GM18861 (cell line): ENCODE measurements around the gene KCNH3.
"Not testable (repeated sequence)": the region's sequence is repeated elsewhere in the genome, so short reads cannot be mapped to it uniquely, and the experiment has no call there.

ENCODE experiments used
- ATAC-seq: cut with Tn5 transposase; IDR thresholded peaks from one replicate; pipeline ENCODE4 v1.9.1; 2021; ENCODE audit not compliant: unreplicated experiment

The KCNH3 gene, protein sequence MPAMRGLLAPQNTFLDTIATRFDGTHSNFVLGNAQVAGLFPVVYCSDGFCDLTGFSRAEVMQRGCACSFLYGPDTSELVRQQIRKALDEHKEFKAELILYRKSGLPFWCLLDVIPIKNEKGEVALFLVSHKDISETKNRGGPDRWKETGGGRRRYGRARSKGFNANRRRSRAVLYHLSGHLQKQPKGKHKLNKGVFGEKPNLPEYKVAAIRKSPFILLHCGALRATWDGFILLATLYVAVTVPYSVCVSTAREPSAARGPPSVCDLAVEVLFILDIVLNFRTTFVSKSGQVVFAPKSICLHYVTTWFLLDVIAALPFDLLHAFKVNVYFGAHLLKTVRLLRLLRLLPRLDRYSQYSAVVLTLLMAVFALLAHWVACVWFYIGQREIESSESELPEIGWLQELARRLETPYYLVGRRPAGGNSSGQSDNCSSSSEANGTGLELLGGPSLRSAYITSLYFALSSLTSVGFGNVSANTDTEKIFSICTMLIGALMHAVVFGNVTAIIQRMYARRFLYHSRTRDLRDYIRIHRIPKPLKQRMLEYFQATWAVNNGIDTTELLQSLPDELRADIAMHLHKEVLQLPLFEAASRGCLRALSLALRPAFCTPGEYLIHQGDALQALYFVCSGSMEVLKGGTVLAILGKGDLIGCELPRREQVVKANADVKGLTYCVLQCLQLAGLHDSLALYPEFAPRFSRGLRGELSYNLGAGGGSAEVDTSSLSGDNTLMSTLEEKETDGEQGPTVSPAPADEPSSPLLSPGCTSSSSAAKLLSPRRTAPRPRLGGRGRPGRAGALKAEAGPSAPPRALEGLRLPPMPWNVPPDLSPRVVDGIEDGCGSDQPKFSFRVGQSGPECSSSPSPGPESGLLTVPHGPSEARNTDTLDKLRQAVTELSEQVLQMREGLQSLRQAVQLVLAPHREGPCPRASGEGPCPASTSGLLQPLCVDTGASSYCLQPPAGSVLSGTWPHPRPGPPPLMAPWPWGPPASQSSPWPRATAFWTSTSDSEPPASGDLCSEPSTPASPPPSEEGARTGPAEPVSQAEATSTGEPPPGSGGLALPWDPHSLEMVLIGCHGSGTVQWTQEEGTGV

DNA sequence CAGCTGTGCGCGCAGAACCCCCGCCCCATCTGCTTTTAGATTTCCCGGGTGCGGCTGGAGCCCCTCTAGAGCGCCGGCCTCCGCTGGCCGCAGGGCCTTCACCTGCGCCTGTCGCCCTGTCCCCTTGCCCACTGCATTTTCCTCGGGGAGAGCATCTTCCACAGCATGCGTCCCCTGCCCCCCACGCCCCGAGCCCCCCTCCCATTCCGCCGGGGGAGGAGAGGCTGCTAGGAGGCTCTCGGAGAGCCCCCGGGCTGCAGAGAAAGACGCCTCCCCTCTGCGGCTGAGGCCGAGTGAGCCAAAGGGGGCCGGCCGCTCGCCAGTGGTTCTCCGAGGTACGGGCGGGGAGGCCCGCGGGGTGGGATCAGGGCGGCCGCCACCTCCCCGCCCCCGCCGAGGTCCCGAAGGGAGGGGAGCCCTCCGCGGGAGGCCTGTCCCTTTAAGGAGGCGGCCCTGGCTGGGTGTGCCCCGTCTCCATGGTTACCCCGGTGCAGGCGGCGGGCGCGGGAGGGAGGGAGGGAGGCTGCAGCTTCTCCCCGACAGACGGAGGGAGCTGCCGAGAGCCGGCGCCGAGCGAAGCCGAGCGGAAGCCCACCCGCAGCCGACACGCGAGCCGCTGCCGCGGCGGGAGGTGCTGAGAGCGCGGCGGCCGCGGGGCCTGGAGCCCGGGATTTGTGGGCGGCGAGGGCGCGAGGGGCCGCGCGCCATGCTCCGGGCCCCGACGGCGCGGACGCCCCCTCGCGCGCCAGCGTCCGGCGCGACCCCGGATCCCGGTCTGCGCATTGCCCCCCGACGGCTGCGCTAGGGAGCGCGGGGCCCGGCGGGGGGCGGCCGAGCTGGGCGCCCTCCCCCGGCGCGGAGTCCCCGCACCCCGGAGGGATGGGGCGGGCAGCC is at the start of gene KCNH3:
TSS of gene KCNH3 (plus strand) at position 521 of the 894 bp plus-strand sequence. CDS start 387 bp downstream, outside the sequence.
- no peak for ATAC-seq

DNA sequence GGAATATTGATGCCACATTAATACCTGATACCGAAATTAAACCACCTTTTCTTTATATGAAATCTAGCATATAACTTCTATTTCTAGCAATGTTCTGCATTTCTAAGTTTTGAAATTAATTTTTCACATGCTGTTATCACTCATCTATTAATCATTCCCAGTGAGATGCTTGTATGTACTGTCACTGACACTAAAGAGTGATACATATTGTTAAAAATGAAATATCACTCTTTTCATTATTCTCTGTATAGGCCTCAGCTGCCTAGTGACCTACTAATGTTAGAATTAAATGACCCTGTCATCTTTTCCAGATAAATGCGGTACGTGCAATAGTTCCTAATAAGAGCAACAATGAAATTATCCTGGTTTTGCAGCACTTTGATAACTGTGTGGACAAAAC is 49.7 kb upstream of the KCNH3 start:
- no peak for ATAC-seq

DNA sequence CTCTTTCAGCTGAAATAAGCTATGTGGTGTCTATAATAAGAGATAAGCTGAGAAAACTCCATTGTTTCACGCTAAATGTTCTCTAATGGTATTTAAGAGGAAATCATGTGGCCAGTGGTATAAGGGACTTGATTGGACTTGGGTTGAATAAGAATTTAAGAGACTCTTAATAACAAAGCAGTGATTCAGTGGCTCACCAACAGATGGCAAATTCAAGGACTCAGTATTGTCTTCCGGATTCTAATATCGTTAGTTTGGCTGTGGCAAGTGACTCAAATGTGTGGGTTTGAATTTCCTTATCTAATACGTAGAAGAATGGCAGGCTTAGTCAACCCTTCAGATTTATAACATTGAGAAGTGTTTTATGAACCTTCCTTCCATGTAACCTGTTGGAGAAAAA is 49.1 kb upstream of the KCNH3 start:
- ATAC-seq, result no peak

DNA sequence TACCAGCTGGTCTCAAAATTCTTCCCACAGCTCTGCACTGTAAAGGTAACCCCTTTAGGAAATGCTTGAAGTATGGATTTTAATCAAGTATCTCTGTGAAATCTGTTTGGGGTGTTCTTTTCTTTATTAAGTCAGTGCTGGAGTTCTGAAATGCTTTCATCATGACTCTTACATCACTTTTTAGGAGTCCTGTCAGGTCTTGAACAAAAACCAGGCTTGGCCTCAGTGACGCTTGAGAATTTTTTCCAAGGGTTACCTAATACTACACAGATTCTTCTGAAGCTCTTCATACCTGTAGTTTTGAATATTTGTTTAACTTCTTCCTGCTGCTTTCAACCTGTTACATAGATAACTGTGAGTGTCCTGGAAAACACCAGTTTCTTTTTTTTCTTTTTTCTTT is 47.0 kb upstream of the KCNH3 start:
- no peak for ATAC-seq

DNA sequence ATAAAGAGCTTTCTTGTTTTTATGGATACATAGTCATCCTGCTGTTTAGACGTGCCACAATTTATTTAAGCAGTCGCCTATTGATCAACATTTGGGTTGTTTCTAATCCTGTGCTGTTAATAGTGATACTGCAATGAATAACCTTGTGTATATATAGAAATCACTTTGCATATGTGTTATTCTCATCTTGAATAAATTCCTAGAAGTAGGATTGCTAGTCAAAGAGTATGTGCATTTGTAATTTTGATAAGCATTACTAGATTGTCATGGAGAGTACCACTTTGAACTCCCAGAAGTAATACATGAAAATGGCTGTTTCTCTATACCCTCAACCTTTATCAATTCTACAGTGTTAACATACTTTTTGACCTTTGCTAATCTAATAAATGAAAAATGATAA is 44.9 kb upstream of the KCNH3 start:
- ATAC-seq, result no peak

DNA sequence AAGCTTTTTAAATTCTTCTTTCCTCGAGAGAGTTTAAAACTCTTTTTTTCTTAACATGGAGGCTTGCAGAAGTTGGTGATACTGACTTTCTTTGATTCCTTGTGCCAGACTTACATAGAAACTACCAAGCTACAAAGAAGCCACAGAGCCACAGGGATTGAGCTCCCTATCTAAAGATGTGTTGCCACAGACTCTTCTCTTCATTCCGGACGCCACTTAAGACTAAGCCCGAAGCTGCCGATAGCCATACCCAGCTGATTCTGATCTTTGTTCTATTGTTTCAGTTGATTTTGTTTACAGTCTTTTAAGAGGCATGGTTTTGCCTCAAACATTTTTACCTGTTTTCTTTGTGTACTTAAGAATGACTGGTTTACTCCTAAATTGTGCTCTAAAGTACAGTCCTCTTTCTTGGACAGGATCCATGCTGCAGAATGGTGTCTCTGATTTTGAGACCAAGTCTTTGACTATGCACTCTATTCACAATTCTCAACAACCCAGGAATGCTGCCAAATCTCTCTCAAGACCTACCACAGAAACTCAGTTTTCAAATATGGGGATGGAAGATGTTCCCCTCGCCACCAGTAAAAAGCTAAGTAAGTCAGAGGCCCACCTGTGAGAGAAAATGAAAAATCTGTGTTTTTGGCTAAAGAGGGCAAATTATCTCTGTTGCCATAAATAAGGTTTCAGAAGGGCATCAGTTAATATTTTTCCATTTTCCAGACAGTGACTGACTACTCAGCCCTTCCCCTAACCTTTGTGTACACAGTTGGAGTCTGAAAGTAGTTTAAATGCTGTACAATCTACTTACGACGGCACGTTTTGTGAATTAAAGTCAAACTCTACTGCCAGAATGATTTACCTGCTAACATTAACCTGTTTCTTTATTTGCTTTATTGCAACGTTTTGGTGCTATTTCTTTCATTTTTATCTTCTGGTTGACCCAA is 42.1 kb upstream of the KCNH3 start:
- no peak for ATAC-seq

DNA sequence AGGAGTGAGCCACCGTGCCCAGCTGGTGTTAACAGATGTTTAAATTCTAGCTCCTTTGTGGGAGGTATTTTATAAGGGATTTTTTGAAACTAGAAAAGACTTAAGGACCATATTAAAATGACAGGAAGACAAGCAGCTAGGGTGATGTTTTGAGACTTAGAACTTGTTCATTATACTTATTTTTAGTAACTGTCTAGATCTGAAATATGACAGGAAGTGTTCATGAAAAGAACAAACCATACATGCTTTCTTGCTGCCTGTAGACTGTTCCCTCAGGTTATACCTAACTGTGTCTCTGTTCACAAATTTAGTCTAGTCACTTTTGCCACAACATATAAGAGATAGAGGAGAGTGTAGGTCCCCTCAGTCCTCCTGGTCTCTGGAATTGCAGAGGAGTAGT is 36.9 kb upstream of the KCNH3 start:
- no peak for ATAC-seq

DNA sequence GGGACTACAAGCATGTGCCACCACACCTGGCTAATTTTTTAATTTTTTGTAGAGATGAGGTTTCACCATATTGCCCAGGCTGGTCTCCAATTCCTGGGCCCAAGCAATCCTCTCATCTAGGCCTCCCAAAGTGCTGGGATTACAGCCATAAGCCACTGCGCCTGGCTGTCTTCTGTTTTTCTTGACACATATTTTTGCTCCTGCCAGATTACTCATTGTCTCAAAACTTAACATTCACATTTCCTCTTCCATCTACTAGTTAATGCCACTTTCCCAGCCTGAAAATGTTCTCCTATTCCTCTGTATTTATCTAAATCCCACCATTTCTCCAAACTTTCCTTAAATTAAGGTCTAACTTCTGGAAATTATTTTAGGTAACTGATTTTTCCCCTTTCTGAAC is 36.2 kb upstream of the KCNH3 start:
- no peak for ATAC-seq

DNA sequence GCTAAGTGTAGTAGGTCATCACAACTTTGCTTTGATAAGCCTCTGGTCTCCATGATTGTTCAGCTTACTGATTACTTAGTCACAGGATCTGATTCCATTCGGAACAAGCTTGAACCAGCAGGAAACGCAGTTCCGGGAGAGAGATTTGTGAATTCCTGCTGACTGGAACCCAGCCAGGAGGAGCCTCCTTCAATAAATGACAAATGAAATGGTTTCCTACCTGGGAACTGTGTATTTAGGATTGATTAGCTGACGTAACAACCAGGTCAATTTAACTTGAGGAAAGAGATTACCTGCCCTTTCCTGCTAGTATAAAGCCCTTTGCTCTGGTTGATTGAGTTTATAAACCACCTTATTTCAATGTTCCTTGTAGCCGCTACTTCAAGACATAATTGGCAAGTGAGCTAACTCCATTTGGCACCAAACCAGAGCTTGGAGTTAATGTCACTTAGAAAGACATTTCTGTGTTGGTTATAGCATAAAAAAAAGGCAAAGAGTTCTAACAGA is 35.1 kb upstream of the KCNH3 start:
- ATAC-seq, result no peak

DNA sequence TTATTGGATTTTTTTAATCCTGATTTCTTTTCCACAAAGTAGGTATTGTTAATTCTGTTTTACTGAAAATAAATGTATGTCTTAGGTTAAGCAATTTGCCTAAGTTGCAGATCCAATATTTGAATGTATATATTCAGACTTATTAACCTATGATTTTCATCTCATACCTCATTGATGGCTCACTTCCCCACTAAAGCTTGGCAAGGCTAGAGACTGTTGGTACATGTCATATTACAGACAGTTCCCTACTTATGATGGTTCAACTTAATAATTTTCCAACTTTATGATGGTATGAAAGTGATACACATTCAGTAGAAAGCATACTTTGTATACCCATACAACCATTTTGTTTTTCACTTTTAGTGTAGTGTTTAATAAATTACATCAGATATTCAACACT is 33.2 kb upstream of the KCNH3 start:
- ATAC-seq, result no peak

DNA sequence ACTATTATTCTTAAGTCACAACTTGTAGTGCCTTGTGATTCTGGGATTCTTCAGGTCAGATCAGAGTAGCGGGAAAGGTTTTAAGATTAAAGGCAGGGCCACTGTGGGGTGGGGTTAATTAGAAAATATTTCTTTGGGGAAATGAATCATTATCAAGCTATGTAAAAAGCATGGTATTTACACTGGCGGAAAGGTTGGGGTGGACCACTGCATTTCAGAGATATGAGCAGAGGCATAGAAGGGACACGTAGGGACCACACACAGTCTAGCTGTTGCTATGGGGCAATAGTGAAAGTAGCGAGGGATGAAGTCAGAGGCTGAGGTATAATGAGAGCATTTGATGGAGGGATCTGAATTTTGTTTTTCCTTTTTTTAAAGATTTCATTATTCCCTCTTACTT is 31.7 kb upstream of the KCNH3 start:
- no peak for ATAC-seq

DNA sequence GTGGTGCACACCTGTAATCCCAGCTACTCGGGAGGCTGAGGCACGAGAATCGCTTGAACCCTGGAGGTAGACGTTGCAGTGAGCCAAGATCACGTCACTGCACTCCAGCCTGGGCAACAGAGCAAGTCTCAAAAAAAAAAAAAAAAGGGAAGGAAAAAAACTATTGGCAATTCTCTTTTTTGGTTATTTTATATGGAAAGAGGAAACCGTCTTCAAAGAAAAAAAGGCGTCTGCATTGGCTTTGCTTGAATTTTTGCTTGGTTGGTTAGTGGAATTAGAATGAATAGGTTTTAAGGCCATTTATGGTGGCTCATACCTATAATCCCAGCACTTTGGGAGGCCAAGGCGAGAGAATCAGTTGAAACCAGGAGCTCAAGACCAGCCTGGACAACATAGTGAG is 29.1 kb upstream of the KCNH3 start:
- not testable (repeated sequence) for ATAC-seq

DNA sequence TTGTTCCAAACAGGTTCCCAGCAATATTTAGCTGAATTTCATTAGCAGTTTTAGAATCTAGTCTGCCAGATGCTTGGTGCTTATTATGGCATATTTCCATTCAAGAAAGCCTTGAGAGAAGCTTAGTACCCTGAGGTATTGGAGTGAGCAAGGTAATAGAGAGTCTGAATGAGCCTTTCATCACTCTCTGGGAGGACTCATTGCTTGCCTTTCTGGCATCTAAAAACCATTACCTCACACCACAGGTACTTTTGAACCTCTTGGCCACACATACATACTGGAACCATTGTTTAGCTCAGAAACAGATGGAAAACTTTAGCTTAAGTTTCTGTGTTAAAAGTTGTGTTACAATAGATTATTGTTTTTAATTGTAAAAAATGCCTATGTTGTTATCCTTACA is 27.4 kb upstream of the KCNH3 start:
- ATAC-seq, result no peak

DNA sequence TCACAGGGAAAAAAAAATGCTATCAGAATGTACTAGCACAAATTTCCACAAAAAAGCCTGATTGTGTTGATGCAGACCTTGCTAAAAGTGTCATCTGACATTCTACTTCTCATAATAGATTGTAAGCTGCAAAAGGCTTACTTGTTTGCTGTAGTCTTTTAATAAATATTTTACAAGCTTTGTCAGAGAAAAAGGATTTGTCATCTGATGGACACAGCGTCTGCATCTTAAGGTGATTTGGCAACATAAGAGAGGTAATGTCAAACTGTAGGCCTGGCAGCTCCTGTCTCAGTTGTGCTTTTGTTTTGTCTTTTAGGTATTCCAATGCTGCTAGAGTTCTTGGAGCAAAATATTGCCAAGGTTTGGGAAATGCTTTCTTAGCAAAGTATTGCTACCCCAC is 26.3 kb upstream of the KCNH3 start:
- no peak for ATAC-seq

DNA sequence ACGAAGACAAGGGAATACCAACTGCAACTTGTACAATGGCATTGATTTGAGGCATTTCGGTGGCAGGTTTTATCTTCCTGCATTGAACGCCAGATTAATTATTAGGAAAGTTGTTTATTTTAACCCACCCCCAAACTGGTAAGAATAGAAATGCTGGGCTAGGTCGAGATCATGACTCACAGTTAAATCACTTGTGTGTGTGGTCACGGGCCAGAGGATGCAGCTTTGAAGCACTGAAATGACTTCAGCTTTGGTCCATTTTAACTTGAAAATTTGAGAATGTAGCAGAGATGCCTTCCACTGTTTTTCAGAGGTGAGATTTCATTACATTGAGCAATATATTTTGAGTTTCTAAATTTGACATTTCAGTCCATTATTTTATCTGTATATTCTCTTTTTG is 23.6 kb upstream of the KCNH3 start:
- ATAC-seq, result no peak

DNA sequence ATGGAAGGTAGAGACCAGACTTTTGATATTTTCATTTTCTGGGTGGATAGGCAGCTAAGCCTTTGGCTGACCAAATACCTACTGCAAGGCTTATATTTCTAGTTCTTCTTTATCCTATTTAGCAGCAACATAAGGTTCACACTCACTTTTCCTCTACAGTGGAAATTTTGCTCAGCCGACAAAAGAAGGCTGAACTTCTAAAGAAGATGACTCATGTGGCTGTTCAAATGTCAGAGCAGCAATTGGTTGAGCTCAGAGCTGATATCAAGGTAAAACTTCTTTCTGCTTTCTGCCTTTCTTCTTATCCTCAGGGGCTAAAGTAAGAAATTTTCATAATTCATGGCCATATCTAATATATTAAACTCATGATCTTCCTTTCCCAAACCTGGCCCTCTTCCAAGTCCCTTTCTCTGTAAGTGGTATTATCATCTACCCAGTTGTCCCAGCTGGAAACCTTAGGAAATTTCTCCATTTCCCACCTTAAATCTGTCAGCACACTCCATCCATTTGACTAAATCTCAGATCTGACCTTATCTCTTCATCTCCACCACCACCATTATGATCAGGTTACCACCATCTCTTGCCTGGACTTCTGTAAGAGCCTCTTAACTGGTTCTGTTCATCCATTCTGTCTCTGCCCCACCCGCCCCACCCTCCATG is 19.8 kb upstream of the KCNH3 start:
- no peak for ATAC-seq

DNA sequence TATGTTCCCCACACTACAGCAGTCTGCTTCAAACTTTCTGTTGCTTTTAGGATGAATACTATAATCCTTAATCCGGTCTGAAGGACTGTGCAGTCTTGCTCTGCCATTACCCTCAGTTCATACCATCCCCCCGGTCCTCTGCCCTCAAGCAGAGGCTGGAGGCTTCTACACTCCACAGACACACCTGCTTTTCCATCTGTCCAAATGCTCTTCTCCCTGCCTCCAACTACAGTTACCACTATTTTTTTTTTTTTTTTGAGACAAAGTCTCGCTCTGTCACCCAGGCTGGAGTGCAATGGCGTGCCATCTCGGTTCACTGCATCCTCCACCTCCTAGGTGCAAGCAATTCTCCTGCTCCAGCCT is 19.3 kb upstream of the KCNH3 start:
- ATAC-seq, result no peak

DNA sequence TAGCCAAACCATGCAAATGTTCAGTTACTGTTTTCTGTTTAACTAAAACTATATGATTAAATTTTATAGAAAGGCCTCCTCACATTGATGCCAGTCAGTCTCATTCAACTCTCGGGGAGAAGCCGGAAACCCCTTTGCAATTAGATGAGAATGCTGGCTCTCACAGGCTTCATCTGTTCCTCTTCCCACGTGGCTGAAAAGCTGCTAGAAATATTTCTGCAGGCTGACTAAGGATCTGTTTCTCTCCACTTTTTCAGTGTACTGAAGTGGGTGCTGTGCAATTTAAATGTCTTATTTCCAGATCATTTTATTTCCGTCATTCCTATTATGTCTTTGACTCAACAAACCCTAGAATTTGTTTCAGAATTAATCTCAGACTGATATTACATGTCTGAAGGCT is 17.4 kb upstream of the KCNH3 start:
- no peak for ATAC-seq
